OCI-LY1 (cell line): ENCODE measurements around the gene VKORC1.

Experiments used
- CTCF ChIP-seq: fragments of 200-600 bp; sonication (generic), shearing (Covaris generic); IDR thresholded peaks from 2 replicates; pipeline ENCODE4 v1.5.1; 2017; ENCODE audit warnings: mild to moderate bottlenecking, antibody characterized with exemption, low read length, moderate library complexity, mixed read lengths
- EZH2 ChIP-seq: fragments of 200-600 bp; sonication (generic), shearing (Covaris generic); IDR thresholded peaks from 2 replicates; pipeline ENCODE4 v1.8.0; 2017; ENCODE audit warnings: borderline replicate concordance, mixed run types, mild to moderate bottlenecking, antibody characterized with exemption, low read length, moderate library complexity, mixed read lengths

- TF ChIP-seq CTCF (no peak), EZH2 (no peak)
Measured at GRCh38 chr16:31050280-31051030, 44.1 kb downstream of the VKORC1 start.
